Cardiac muscle cell (in vitro differentiated cells and primary cell): ENCODE results near the gene RUNX2. TPM values are rescaled to one million over a fixed set of nuclear protein-coding genes. Genes with fewer than 3 reads are reported as not detected.

Experiments used
- DNase-seq, 2 donors: peaks; one replicate each; pipeline versions ENCODE4 v3.0.0 to v3.0.0-alpha.2; 2010 to 2017; ENCODE audit warnings: low read depth in 1 of 2, low spot score in 1 of 2
- H3K27ac ChIP-seq: fragments of 200-600 bp; sonication (generic); 2 replicates; pipeline ENCODE4 v1.5.1; 2016
- H3K27me3 ChIP-seq: fragments of 200-600 bp; sonication (generic); 2 replicates; pipeline ENCODE4 v1.6.0; 2016; ENCODE audit warnings: control low read depth
- H3K36me3 ChIP-seq: fragments of 200-600 bp; sonication (generic); 2 replicates; pipeline ENCODE4 v1.5.1; 2016; ENCODE audit warnings: control low read depth
- H3K4me1 ChIP-seq: fragments of 200-600 bp; sonication (generic); 2 replicates; pipeline ENCODE4 v1.8.1; 2017; ENCODE audit warnings: low read depth, mild to moderate bottlenecking, mixed run types
- H3K4me3 ChIP-seq: fragments of 200-600 bp; sonication (generic); 2 replicates; pipeline ENCODE4 v1.5.1; 2016; ENCODE audit warnings: mild to moderate bottlenecking
- H3K9me3 ChIP-seq: fragments of 200-600 bp; sonication (generic); 2 replicates; pipeline ENCODE4 v1.5.1; 2017; ENCODE audit warnings: low read depth, mild to moderate bottlenecking, control low read depth
- polyA plus RNA-seq: library from polyadenylated mRNA; unstranded; fragments of >200 nt; fragmentation: Nextera tagmentation; extraction: Ambion mirVana; gene quantifications from 2 replicates; pipeline ENCODE4 v1.2.1, GENCODE V29; 2016
- total RNA-seq: library from RNA; depleted of rRNA; stranded (reverse); fragments of >200 nt; gene quantifications from 2 replicates; pipeline ENCODE4 v1.2.3, GENCODE V29; 2016
- TF ChIP-seq, protein P1 (sequence below): IDR thresholded peaks from 2 replicates; pipeline ENCODE4 v1.5.1; 2012; ENCODE audit warnings: low read depth, mild to moderate bottlenecking, low read length

The RUNX2 gene
- total and polyA plus RNA-seq, 2 experiments from 2014 or later, result 1.6 to 1.9 TPM

- peaks cover 85% of the 10 kb centered on the region for H3K27me3 ChIP-seq
- H3K36me3 ChIP-seq, result no peaks in the 10 kb centered on the region
- peak overlapping the region; percentile 48 for H3K4me3 ChIP-seq
- TF ChIP-seq, protein P1, sequence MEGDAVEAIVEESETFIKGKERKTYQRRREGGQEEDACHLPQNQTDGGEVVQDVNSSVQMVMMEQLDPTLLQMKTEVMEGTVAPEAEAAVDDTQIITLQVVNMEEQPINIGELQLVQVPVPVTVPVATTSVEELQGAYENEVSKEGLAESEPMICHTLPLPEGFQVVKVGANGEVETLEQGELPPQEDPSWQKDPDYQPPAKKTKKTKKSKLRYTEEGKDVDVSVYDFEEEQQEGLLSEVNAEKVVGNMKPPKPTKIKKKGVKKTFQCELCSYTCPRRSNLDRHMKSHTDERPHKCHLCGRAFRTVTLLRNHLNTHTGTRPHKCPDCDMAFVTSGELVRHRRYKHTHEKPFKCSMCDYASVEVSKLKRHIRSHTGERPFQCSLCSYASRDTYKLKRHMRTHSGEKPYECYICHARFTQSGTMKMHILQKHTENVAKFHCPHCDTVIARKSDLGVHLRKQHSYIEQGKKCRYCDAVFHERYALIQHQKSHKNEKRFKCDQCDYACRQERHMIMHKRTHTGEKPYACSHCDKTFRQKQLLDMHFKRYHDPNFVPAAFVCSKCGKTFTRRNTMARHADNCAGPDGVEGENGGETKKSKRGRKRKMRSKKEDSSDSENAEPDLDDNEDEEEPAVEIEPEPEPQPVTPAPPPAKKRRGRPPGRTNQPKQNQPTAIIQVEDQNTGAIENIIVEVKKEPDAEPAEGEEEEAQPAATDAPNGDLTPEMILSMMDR, result no peak
- H3K4me1 ChIP-seq, result peaks cover 5% of the 10 kb centered on the region
- peak; percentile 35 to 45 for DNase-seq
- no peak overlapping the region for H3K27ac ChIP-seq
- H3K9me3 ChIP-seq, result no peaks in the 10 kb centered on the region
Observed at GRCh38 chr6:45423111-45423823, 95.1 kb downstream of the RUNX2 start.

DNA sequence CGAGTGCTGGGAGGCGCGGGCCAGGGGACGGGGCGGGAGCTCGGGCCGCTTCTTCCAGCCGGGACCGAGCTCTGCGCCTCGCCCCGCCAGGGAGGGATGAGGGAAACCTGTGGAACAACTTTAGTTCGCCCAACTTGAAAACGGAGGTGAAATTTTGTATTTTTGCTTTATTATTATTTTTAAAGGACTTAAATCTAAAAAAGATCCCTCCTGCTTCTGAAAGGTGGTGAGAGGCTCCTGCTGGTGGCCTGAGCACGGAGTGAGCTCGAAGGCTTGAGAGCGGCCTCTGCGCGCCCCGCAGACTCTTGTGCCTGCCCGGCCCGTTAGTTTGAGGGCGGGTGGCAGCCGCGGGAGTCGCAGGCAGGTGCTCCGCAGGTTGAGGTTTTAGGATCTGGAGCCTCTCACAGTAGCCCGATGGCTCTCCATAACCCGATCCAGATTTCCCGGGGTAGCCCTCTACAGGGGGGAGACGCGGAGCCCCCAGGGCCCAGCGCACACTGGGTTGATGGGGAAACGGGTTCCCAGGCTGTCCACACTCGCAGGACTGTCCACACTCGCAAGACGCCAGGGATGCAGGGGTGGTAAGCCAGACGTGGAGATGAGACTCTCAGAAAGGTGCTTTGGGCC is 95.8 kb downstream of the RUNX2 start:
- Histone ChIP-seq H3K27ac (no peak overlapping the region), H3K9me3 (no peaks in the 10 kb centered on the region), H3K4me3 (peak overlapping the region; percentile 48), H3K4me1 (peaks cover 5% of the 10 kb centered on the region), H3K27me3 (peaks cover 78% of the 10 kb centered on the region), H3K36me3 (no peaks in the 10 kb centered on the region)
- TF ChIP-seq, protein P1, result no peak
- DNase-seq, result peak; percentile 47 to 59

- no peak for DNase-seq
- Histone ChIP-seq H3K4me1 (peaks cover 5% of the 10 kb centered on the region), H3K36me3 (no peaks in the 10 kb centered on the region), H3K4me3 (no peak overlapping the region), H3K27ac (no peak overlapping the region), H3K9me3 (no peaks in the 10 kb centered on the region), H3K27me3 (peaks cover 73% of the 10 kb centered on the region)
- TF ChIP-seq, protein P1, result no peak
Observed at GRCh38 chr6:45424451-45424861, 96.3 kb downstream of the RUNX2 start.

DNA sequence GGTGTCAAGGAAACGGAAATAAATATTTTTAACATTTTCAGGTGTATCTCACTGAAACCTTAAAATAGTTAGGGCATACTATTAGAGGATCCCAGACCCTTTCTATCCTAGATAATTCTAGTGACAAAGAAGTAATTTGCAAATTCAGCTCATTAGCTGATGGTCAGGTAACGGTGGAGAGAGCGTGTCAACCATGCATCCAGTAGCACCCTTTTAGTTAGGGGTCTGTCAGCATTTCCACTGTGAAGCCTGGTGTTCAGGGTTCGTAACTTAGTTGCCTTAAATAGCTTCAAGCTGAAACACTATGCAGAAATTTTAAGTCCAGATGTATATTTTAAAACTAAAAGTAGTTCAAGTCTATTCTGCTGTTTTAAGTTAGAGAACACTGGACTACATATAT is 98.1 kb downstream of the RUNX2 start:
- Histone ChIP-seq H3K4me3 (no peak overlapping the region), H3K9me3 (no peaks in the 10 kb centered on the region), H3K4me1 (peaks cover 5% of the 10 kb centered on the region), H3K27ac (no peak overlapping the region), H3K27me3 (peaks cover 55% of the 10 kb centered on the region), H3K36me3 (no peaks in the 10 kb centered on the region)
- no peak for DNase-seq
- TF ChIP-seq, protein P1, result no peak

GRCh38 chr6:45427726-45428125 is 99.6 kb downstream of the RUNX2 start:
- TF ChIP-seq, protein P1, result no peak
- H3K4me1 ChIP-seq, result peaks cover 5% of the 10 kb centered on the region
- no peaks in the 10 kb centered on the region for H3K9me3 ChIP-seq
- H3K4me3 ChIP-seq, result no peak overlapping the region
- DNase-seq, result no peak
- H3K27me3 ChIP-seq, result peaks cover 41% of the 10 kb centered on the region
- H3K27ac ChIP-seq, result no peak overlapping the region
- no peaks in the 10 kb centered on the region for H3K36me3 ChIP-seq
